Measurements from ENCODE around the gene TRAPPC14. TPM values are rescaled to one million over a fixed set of nuclear protein-coding genes. Genes with fewer than 3 reads are reported as not detected.

The TRAPPC14 gene
- total and polyA plus RNA-seq, 9 of the 15 experiments (the other 6 are each of a cell fraction or from before 2014, with no cell fraction given) = 0.42 to 45.9 (median 18.2) TPM

DNA sequence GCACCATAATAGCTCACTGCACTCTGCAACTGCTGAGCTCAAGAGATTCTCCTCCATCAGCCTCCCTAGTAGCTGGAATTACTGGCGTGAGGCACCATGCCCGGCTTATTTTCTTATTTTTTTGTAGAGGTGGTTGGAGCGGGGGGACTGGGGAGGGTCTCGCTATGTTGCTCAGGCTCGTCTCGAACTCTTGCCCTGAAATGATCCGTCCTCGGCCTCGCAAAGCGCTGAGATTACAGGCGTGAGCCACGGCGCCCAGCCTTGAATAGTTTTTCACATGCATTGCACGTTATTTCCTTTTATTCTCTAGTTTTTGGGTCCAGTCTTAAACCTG is 10.3 kb downstream of the TRAPPC14 start (continued):
- TF ChIP-seq, protein P1, sequence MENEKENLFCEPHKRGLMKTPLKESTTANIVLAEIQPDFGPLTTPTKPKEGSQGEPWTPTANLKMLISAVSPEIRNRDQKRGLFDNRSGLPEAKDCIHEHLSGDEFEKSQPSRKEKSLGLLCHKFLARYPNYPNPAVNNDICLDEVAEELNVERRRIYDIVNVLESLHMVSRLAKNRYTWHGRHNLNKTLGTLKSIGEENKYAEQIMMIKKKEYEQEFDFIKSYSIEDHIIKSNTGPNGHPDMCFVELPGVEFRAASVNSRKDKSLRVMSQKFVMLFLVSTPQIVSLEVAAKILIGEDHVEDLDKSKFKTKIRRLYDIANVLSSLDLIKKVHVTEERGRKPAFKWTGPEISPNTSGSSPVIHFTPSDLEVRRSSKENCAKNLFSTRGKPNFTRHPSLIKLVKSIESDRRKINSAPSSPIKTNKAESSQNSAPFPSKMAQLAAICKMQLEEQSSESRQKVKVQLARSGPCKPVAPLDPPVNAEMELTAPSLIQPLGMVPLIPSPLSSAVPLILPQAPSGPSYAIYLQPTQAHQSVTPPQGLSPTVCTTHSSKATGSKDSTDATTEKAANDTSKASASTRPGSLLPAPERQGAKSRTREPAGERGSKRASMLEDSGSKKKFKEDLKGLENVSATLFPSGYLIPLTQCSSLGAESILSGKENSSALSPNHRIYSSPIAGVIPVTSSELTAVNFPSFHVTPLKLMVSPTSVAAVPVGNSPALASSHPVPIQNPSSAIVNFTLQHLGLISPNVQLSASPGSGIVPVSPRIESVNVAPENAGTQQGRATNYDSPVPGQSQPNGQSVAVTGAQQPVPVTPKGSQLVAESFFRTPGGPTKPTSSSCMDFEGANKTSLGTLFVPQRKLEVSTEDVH (IDR thresholded peaks at IDR 0.05; ENCODE audit: low read depth, partially characterized antibody) = no peak
- TF ChIP-seq NCOR1 (IDR thresholded peaks at IDR 0.05) (no peak), ZNF668 (CRISPR knock-in tag; IDR thresholded peaks at IDR 0.05) (0 out of 2 replicates have a peak, but pooled peaks have one; percentile 42), BRD4 (IDR thresholded peaks at IDR 0.05) (peak; percentile 61; the same call in 1 of the 2 replicates), ATF6 (CRISPR knock-in tag; IDR thresholded peaks at IDR 0.05) (0 out of 2 replicates have a peak, but pooled peaks have one; percentile 94), ZNF274 (IDR thresholded peaks at IDR 0.05; ENCODE audit: borderline replicate concordance, low read depth, low read length) (no peak), THAP7 (CRISPR knock-in tag; IDR thresholded peaks at IDR 0.05) (peak; percentile 49; the same call in 1 of the 2 replicates), HNRNPLL (IDR thresholded peaks at IDR 0.05; ENCODE audit: low read depth, low read length, poor library complexity, severe bottlenecking) (no peak), ZNF263 (CRISPR knock-in tag; IDR thresholded peaks at IDR 0.05; ENCODE audit: borderline replicate concordance) (no peak), HDAC1 (IDR thresholded peaks at IDR 0.05) (peak in 1 of 2 experiments; percentile 2; a peak in 1 of 4 replicates), POLR2A (conservative IDR thresholded peaks at IDR 0.05) (no peak)
- TF ChIP-seq, protein P2, sequence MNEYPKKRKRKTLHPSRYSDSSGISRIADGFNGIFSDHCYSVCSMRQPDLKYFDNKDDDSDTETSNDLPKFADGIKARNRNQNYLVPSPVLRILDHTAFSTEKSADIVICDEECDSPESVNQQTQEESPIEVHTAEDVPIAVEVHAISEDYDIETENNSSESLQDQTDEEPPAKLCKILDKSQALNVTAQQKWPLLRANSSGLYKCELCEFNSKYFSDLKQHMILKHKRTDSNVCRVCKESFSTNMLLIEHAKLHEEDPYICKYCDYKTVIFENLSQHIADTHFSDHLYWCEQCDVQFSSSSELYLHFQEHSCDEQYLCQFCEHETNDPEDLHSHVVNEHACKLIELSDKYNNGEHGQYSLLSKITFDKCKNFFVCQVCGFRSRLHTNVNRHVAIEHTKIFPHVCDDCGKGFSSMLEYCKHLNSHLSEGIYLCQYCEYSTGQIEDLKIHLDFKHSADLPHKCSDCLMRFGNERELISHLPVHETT (CRISPR knock-in tag; conservative IDR thresholded peaks at IDR 0.05 in 1 of 2, IDR thresholded peaks at IDR 0.05 in 1 of 2) = no peak
- TF ChIP-seq, protein P3, sequence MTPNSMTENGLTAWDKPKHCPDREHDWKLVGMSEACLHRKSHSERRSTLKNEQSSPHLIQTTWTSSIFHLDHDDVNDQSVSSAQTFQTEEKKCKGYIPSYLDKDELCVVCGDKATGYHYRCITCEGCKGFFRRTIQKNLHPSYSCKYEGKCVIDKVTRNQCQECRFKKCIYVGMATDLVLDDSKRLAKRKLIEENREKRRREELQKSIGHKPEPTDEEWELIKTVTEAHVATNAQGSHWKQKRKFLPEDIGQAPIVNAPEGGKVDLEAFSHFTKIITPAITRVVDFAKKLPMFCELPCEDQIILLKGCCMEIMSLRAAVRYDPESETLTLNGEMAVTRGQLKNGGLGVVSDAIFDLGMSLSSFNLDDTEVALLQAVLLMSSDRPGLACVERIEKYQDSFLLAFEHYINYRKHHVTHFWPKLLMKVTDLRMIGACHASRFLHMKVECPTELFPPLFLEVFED (CRISPR knock-in tag; conservative IDR thresholded peaks at IDR 0.05) = peak; percentile 74; the same call in 1 of the 2 replicates
